LNCaP clone FGC (cell line): ENCODE measurements around the gene PREP.
A peak's percentile ranks its signal among the peaks of the same experiment; 100 is the strongest.

Experiments used
- DNase-seq: peaks from one replicate; pipeline ENCODE4 v3.0.0-alpha.2; 2011; ENCODE audit warnings: low read depth
- H3K4me3 ChIP-seq: 2 replicates; pipeline ENCODE4 v1.5.1; 2011; ENCODE audit warnings: mild to moderate bottlenecking, low read depth, low read length, control low read depth
- CTCF ChIP-seq: IDR thresholded peaks from 2 replicates; pipeline ENCODE4 v1.5.1; 2012; ENCODE audit warnings: mild to moderate bottlenecking; ENCODE audit not compliant: control insufficient read depth, insufficient read depth; ENCODE audit errors: extremely low read depth

The PREP gene

GRCh38 chr6:105402939-105403935 is at the start of gene PREP:
TSS of gene PREP (minus strand) at chr6:105403082. CDS start at chr6:105402891, 191 bp downstream.
- peak within 1 kb of the TSS; percentile 83 for H3K4me3 ChIP-seq
- no peak for DNase-seq
- peak; percentile 80 for TF ChIP-seq CTCF

GRCh38 chr6:105452376-105452775 is 49.5 kb upstream of the PREP start:
- H3K4me3 ChIP-seq, result no peak overlapping the region
- DNase-seq, result no peak
- no peak for TF ChIP-seq CTCF

GRCh38 chr6:105449756-105450390 is 47.0 kb upstream of the PREP start:
- no peak overlapping the region for H3K4me3 ChIP-seq
- no peak for DNase-seq
- no peak for TF ChIP-seq CTCF

GRCh38 chr6:105445481-105445880 is 42.6 kb upstream of the PREP start:
- no peak overlapping the region for H3K4me3 ChIP-seq
- no peak for DNase-seq
- no peak for TF ChIP-seq CTCF

GRCh38 chr6:105443941-105444340 is 41.1 kb upstream of the PREP start:
- DNase-seq, result no peak
- TF ChIP-seq CTCF, result no peak
- no peak overlapping the region for H3K4me3 ChIP-seq

GRCh38 chr6:105442369-105442768 is 39.5 kb upstream of the PREP start:
- TF ChIP-seq CTCF, result no peak
- no peak for DNase-seq
- H3K4me3 ChIP-seq, result no peak overlapping the region

- no peak overlapping the region for H3K4me3 ChIP-seq
- no peak for TF ChIP-seq CTCF
- no peak for DNase-seq
Observed at GRCh38 chr6:105437236-105437635, 34.4 kb upstream of the PREP start.
